Osteocyte (in vitro differentiated cells): Measurements from ENCODE around the gene MYO1G. TPM values are rescaled to one million over a fixed set of nuclear protein-coding genes. Genes with fewer than 3 reads are reported as not detected.

Source experiments
- DNase-seq: peaks from one replicate; pipeline ENCODE4 v3.0.0; 2021; ENCODE audit warnings: mixed read lengths; ENCODE audit not compliant: unreplicated experiment; ENCODE audit errors: extremely low spot score
- H3K27ac Mint-ChIP-seq: one replicate; pipeline ENCODE4 v1.8.0; 2021; ENCODE audit warnings: mild to moderate bottlenecking, mixed read lengths; ENCODE audit not compliant: unreplicated experiment
- H3K27me3 Mint-ChIP-seq: one replicate; pipeline ENCODE4 v1.8.0; 2021; ENCODE audit warnings: mixed read lengths; ENCODE audit not compliant: unreplicated experiment
- H3K36me3 Mint-ChIP-seq: one replicate; pipeline ENCODE4 v1.8.0; 2021; ENCODE audit warnings: mixed read lengths; ENCODE audit not compliant: unreplicated experiment
- H3K4me1 Mint-ChIP-seq: one replicate; pipeline ENCODE4 v1.8.0; 2021; ENCODE audit warnings: mixed read lengths; ENCODE audit not compliant: unreplicated experiment
- H3K4me3 Mint-ChIP-seq: one replicate; pipeline ENCODE4 v1.8.0; 2021; ENCODE audit warnings: mild to moderate bottlenecking, moderate library complexity, mixed read lengths; ENCODE audit not compliant: unreplicated experiment
- H3K9me3 Mint-ChIP-seq: one replicate; pipeline ENCODE4 v1.8.0; 2021; ENCODE audit warnings: mixed read lengths; ENCODE audit not compliant: unreplicated experiment
- total RNA-seq: library from RNA; stranded (reverse); gene quantifications from 2 replicates; pipeline ENCODE4 v1.2.1, GENCODE V29; 2021
- TF ChIP-seq, protein P1 (sequence below): fragments of 200-600 bp; sonication (generic); IDR thresholded peaks from 2 replicates; pipeline ENCODE4 v1.5.0; 2021; ENCODE audit warnings: antibody characterized with exemption, mild to moderate bottlenecking, moderate library complexity

MYO1G gene
- total RNA-seq, 1 donor from 2014 or later, result 0.05 TPM

DNA sequence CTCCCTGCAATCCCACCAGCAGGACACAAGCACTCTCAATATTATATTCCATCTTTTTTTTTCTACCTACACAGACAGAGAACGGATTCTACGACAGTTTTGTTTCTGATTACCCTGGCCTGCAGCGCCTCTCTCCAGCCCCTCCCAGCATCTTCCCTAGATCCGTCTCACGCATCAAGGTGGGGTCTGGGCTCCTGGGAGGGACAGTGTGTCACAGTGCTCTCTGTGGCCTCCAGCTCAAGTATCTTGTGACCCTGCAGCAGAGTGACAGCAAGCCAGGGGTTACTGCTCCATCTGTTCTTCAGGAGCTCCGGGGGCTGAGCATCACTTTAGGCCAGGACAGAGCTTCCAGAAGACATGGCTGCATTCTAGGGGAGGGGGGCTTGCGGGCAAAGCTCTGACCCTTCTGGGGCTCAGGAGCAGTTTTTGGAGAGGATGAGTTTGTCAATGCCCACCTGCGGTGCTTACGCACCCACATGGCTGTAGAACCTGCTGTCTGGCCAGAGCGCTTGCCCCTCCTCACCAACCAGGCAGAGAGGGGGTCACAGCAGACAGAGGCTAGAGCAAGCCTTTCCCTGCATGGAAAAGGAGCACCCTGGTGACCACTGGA, 22.6 kb downstream of the MYO1G start:
- no peaks in the 10 kb centered on the region for H3K36me3 Mint-ChIP-seq
- peaks cover 15% of the 10 kb centered on the region for H3K27me3 Mint-ChIP-seq
- no peak overlapping the region for H3K27ac Mint-ChIP-seq
- no peaks in the 10 kb centered on the region for H3K9me3 Mint-ChIP-seq
- DNase-seq, result peak; percentile 64
- no peaks in the 10 kb centered on the region for H3K4me1 Mint-ChIP-seq
- no peak overlapping the region for H3K4me3 Mint-ChIP-seq
- TF ChIP-seq, protein P1, sequence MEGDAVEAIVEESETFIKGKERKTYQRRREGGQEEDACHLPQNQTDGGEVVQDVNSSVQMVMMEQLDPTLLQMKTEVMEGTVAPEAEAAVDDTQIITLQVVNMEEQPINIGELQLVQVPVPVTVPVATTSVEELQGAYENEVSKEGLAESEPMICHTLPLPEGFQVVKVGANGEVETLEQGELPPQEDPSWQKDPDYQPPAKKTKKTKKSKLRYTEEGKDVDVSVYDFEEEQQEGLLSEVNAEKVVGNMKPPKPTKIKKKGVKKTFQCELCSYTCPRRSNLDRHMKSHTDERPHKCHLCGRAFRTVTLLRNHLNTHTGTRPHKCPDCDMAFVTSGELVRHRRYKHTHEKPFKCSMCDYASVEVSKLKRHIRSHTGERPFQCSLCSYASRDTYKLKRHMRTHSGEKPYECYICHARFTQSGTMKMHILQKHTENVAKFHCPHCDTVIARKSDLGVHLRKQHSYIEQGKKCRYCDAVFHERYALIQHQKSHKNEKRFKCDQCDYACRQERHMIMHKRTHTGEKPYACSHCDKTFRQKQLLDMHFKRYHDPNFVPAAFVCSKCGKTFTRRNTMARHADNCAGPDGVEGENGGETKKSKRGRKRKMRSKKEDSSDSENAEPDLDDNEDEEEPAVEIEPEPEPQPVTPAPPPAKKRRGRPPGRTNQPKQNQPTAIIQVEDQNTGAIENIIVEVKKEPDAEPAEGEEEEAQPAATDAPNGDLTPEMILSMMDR, result no peak

DNA sequence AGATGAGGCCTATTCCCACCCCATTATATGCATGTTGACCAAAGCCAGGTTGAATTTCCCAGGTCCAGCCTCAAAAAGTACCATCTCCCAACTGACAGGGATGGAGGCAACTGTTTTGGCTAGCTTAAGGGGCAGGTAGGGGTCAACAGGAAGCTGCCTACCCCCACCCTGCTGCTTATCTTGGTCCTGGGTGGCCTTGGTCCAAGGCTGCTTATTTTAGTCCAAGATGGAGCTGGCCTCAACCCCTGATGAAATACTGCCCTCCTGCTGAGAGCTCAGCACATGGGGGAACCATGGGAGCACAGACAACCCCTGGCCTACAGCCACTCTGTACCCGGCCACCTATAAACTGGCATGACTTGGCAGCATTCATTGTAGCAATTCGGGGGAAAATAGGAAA, 23.1 kb downstream of the MYO1G start:
- no peaks in the 10 kb centered on the region for H3K4me1 Mint-ChIP-seq
- TF ChIP-seq, protein P1, result no peak
- no peaks in the 10 kb centered on the region for H3K9me3 Mint-ChIP-seq
- H3K36me3 Mint-ChIP-seq, result no peaks in the 10 kb centered on the region
- peak; percentile 46 for DNase-seq
- no peak overlapping the region for H3K27ac Mint-ChIP-seq
- peaks cover 20% of the 10 kb centered on the region for H3K27me3 Mint-ChIP-seq
- H3K4me3 Mint-ChIP-seq, result no peak overlapping the region

DNA sequence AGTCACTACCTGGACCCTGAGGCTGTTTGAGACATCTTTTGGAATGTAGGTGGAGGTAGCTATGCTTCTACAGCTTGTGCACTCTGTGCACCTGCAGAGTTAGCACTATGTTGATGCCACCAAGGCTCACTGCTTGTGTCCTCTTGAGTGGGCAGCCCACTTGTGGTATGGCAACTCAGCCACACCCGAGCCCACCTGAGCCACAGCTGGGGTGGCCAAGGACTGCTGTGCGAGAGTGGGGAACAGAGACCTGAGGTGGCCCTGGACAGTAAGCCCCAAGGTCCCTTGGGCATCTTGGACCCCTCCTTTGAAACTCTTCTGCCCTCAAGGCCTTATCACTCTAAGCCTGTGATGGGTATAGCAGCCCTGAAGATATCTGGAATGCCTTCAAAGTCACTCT, 25.7 kb downstream of the MYO1G start:
- no peaks in the 10 kb centered on the region for H3K36me3 Mint-ChIP-seq
- no peak overlapping the region for H3K4me3 Mint-ChIP-seq
- H3K9me3 Mint-ChIP-seq, result no peaks in the 10 kb centered on the region
- H3K4me1 Mint-ChIP-seq, result no peaks in the 10 kb centered on the region
- peak; percentile 62 for DNase-seq
- TF ChIP-seq, protein P1, result no peak
- no peak overlapping the region for H3K27ac Mint-ChIP-seq
- peaks cover 37% of the 10 kb centered on the region for H3K27me3 Mint-ChIP-seq

DNA sequence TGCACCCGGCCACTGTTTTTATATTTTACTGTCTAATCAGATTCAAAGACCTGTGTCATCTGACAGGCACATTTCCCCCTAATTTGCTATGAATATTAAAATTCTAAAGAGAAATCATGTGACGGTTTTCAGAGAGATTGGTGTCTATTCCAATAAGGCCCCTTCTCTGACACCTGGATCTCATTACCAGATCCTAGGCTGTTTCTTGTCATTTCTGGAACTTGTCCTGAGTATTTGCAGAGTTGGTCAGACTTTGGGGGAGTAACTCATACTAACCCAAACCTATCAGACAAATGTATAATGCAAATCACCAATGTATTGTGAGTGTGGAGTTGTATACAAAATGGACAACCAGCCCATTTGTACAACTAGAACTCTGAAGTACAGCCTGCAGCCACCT, 29.5 kb downstream of the MYO1G start:
- TF ChIP-seq, protein P1, result no peak
- Mint-ChIP-seq H3K36me3 (no peaks in the 10 kb centered on the region), H3K4me3 (no peak overlapping the region), H3K27ac (no peak overlapping the region), H3K4me1 (no peaks in the 10 kb centered on the region), H3K9me3 (no peaks in the 10 kb centered on the region), H3K27me3 (peaks cover 50% of the 10 kb centered on the region)
- DNase-seq, result no peak

DNA sequence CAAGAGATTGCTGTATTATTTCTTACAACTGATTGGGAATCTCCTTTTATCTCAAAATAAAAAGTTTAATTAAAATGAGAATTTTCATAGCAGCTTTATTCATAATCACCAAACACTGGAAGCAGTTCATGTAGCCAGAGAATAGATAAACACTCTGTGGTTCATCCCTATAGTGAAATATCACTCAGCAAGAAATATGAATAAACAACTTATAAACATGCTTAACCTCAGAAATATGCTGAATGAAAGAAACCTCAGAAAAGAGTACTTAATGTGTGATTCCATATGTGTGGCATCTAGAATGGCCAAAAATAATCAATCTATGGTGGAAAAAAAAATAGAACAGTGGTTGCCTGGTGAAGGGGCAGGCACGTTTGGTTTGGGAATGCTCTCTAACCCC, 33.3 kb downstream of the MYO1G start:
- H3K4me3 Mint-ChIP-seq, result no peak overlapping the region

More for the DNA sequence above, 33.3 kb downstream of the MYO1G start:
- Mint-ChIP-seq H3K9me3 (no peaks in the 10 kb centered on the region), H3K36me3 (no peaks in the 10 kb centered on the region), H3K4me1 (no peaks in the 10 kb centered on the region), H3K27me3 (peaks cover 61% of the 10 kb centered on the region), H3K27ac (no peak overlapping the region)
- DNase-seq, result no peak
- TF ChIP-seq, protein P1, result no peak
